IPS-18a (cell line): Measurements from ENCODE around the gene NAT8L.

ENCODE experiments used
- H3K27ac ChIP-seq: one replicate; pipeline ENCODE4 v1.5.1; 2013; ENCODE audit warnings: low read length
- H3K27me3 ChIP-seq: one replicate; pipeline ENCODE4 v1.6.1; 2013; ENCODE audit warnings: mild to moderate bottlenecking, low read length; ENCODE audit not compliant: control insufficient read depth, insufficient read depth
- H3K36me3 ChIP-seq: one replicate; pipeline ENCODE4 v1.6.1; 2013; ENCODE audit warnings: low read depth, low read length; ENCODE audit not compliant: control insufficient read depth
- H3K4me1 ChIP-seq: one replicate; pipeline ENCODE4 v1.6.1; 2013; ENCODE audit warnings: low read depth, low read length; ENCODE audit not compliant: control insufficient read depth
- H3K4me3 ChIP-seq: one replicate; pipeline ENCODE4 v1.5.1; 2013; ENCODE audit warnings: low read length
- H3K9ac ChIP-seq: one replicate; pipeline ENCODE4 v1.6.1; 2013; ENCODE audit warnings: mild to moderate bottlenecking, low read length, moderate library complexity
- H3K9me3 ChIP-seq: one replicate; pipeline ENCODE4 v1.6.1; 2013; ENCODE audit warnings: low read depth, low read length; ENCODE audit not compliant: control insufficient read depth

Gene NAT8L

DNA sequence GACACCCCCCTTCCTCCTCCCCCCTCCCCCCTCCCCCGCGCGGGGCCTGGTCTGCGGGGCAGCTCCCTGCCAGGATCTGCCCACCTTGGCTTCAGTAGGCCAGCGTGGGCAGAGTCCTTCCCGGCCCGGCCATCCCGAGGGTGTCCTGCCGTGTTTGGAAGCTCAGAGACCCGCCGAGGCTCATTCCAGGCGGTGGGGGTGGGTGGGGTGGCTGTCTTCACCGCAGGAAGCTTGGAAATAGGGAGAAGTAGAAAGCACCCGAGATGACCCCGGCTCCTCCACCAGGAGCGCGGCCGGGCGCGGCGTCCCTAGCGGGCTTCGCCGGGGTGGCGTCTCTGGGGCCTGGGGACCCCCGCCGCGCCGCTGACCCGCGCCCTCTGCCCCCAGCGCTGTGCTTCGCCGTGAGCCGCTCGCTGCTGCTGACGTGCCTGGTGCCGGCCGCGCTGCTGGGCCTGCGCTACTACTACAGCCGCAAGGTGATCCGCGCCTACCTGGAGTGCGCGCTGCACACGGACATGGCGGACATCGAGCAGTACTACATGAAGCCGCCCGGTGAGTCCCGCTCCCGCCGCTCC, 1.6 kb downstream of the NAT8L start:
- no peak overlapping the region for H3K9ac ChIP-seq
- no peaks in the 10 kb centered on the region for H3K36me3 ChIP-seq
- no peak overlapping the region for H3K27ac ChIP-seq
- peak overlapping the region; percentile 30 for H3K4me3 ChIP-seq
- H3K27me3 ChIP-seq = peaks cover 57% of the 10 kb centered on the region
- H3K4me1 ChIP-seq = no peaks in the 10 kb centered on the region
- H3K9me3 ChIP-seq = no peaks in the 10 kb centered on the region

DNA sequence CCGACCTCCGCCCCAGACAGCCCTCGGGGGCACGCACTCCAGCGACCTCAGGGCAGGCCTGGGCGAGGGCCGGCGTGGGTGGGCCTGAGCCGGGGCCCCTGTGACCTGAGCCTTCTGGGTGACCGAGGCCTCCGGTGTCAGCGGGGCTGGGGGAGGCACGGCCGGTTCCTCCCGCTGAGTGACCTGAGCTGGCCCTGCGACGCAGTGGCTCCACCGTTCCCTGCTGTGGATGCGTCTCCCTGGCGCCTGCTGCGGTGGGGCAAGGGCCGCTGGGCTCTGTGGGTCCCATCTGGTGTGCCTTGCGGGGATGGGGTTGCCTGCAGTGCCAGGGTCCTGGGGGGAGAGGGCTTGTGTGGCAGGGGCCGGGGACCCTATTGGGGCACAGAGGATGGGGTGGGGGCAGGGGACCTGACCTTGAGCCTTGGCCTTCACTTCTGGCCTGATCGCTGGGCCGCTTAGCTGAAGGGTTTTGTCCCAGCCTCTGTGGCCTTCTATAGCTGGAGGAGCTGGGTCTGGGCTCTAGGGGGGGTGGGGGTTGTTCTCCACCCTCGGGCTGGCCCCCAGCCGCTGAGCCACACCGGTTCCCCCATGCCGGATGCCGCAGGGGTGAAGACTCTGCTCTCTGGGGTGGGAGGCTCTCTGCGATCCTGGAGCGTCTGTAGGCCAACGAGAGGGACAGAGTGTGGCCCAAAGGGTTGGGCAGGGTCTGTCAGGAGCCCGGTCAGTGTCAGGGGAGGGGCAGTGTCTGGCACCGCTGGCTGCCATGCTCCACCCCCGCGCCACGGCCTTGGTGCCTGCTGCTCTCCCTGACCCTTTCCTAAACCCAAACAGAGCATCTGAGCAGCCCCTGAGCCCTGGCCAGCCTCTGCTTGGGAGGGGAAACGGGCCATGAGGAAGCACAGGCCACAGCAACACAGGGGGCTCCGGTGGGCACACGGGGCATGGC, 2.3 kb downstream of the NAT8L start:
- H3K9me3 ChIP-seq = no peaks in the 10 kb centered on the region
- peak overlapping the region; percentile 30 for H3K4me3 ChIP-seq
- H3K36me3 ChIP-seq = no peaks in the 10 kb centered on the region
- H3K4me1 ChIP-seq = no peaks in the 10 kb centered on the region
- H3K9ac ChIP-seq = no peak overlapping the region
- H3K27me3 ChIP-seq = peaks cover 49% of the 10 kb centered on the region
- H3K27ac ChIP-seq = no peak overlapping the region

- Histone ChIP-seq H3K4me1 (no peaks in the 10 kb centered on the region), H3K9me3 (no peaks in the 10 kb centered on the region), H3K9ac (no peak overlapping the region), H3K36me3 (no peaks in the 10 kb centered on the region), H3K27me3 (peaks cover 41% of the 10 kb centered on the region), H3K27ac (no peak overlapping the region), H3K4me3 (no peak overlapping the region)
These were observed 3.2 kb downstream of the NAT8L start for GRCh38 chr4:2062168-2062807.

DNA sequence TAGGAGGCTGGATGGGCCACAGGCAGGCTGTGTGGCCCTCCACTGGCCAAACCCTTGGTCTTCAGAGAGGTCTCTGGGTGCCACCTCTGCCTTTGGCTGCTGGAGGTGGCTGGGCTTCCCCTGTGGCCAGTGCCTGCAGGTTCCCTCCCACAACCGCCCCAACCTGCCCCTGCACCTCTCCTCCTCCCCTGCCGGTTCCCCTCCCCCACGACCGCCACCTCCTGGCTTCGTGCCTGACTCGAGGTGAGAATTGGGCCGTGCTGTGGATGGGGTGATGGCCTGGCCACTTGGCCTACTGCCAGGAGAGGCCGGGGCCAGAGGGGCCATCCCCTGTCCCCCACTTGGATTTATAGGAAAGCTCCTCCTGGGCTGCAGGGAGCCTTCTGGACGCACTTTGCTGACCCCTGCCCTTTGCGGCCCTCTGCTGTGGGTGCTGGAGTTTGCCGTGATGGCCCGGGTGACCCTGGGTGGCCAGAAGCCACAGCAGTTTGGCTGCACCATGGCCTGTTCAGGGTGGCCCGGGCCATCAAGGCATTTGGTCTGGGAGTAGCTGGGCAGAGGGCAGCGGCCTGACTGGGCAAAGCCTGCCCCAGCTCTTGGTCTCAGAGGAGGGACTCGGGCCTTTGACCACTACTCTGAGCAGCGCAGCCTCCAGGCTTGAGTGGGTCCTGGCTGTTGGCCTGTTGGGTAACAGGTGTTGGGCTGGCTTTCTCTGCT, 3.8 kb downstream of the NAT8L start:
- Histone ChIP-seq H3K9ac (no peak overlapping the region), H3K4me3 (no peak overlapping the region), H3K9me3 (no peaks in the 10 kb centered on the region), H3K27ac (no peak overlapping the region), H3K36me3 (no peaks in the 10 kb centered on the region), H3K4me1 (no peaks in the 10 kb centered on the region), H3K27me3 (peaks cover 34% of the 10 kb centered on the region)

- Histone ChIP-seq H3K27ac (no peak overlapping the region), H3K36me3 (no peaks in the 10 kb centered on the region), H3K9ac (no peak overlapping the region), H3K9me3 (no peaks in the 10 kb centered on the region), H3K4me3 (no peak overlapping the region), H3K4me1 (no peaks in the 10 kb centered on the region), H3K27me3 (peaks cover 29% of the 10 kb centered on the region)
These were observed 4.6 kb downstream of the NAT8L start for GRCh38 chr4:2063557-2064275.

- Histone ChIP-seq H3K4me1 (no peaks in the 10 kb centered on the region), H3K27ac (no peak overlapping the region), H3K9me3 (no peaks in the 10 kb centered on the region), H3K36me3 (no peaks in the 10 kb centered on the region), H3K9ac (no peak overlapping the region), H3K27me3 (peaks cover 29% of the 10 kb centered on the region), H3K4me3 (no peak overlapping the region)
These were observed 5.3 kb downstream of the NAT8L start for GRCh38 chr4:2064276-2064991.

DNA sequence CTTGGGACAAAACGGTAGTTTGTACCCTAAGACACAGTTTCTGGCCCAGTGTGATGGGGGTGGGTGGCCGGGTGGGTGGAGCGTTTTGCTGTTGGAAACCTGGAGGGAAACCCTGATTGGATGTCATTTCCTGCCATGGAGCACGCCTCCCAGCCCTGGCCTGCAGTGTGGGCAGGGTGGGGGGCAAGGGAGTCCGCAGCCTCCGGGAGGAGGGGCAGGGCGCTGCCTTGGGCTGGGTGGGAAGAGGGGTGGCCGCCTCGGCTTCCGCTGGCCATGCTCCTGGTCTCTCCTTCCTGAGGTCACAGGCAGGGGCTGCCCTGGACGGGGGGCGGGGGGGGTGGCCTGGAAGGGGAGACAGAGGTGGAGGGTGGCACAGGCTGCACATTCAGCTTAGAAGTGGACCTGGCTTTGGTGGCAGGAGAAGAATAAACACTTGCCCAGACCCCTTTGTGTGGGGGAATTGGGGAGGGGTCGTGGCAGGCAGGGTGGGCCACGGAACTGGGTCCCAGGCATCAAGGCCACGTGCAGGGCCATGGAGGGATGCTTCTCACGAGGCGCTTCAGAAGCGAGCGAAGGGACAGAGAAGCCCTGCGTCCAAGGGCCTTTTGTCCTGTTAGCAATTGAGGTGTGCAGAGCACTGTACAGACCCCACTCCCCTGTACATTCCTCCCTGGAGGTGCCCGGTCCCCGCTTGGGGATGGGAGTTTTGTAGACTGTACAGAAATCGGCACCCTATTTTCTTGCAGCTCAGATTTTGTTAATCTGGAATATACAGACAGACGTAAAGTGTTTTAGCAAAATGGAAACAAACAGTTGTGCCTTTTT, 6.2 kb downstream of the NAT8L start:
- Histone ChIP-seq H3K9me3 (no peaks in the 10 kb centered on the region), H3K27ac (no peak overlapping the region), H3K4me3 (no peak overlapping the region), H3K9ac (no peak overlapping the region), H3K27me3 (peaks cover 21% of the 10 kb centered on the region), H3K4me1 (no peaks in the 10 kb centered on the region), H3K36me3 (no peaks in the 10 kb centered on the region)

- H3K36me3 ChIP-seq = no peaks in the 10 kb centered on the region
- H3K4me3 ChIP-seq = no peak overlapping the region
- no peaks in the 10 kb centered on the region for H3K9me3 ChIP-seq
- peaks cover 14% of the 10 kb centered on the region for H3K27me3 ChIP-seq
- H3K27ac ChIP-seq = no peak overlapping the region
- H3K4me1 ChIP-seq = no peaks in the 10 kb centered on the region
- H3K9ac ChIP-seq = no peak overlapping the region
These were observed 7.0 kb downstream of the NAT8L start for GRCh38 chr4:2066011-2066551.

GRCh38 chr4:2066571-2067445, 7.7 kb downstream of the NAT8L start:
- Histone ChIP-seq H3K36me3 (no peaks in the 10 kb centered on the region), H3K4me3 (no peak overlapping the region), H3K27me3 (peaks cover 6% of the 10 kb centered on the region), H3K4me1 (peaks cover 3% of the 10 kb centered on the region), H3K27ac (no peak overlapping the region), H3K9me3 (no peaks in the 10 kb centered on the region), H3K9ac (no peak overlapping the region)
